IPS-15b (cell line): Measurements from ENCODE around the gene TULP3.

Experiments
- H3K27me3 ChIP-seq: one replicate; pipeline ENCODE4 v1.6.1; 2013; ENCODE audit warnings: low read length; ENCODE audit not compliant: control insufficient read depth, insufficient read depth
- H3K36me3 ChIP-seq: one replicate; pipeline ENCODE4 v1.6.1; 2013; ENCODE audit warnings: low read length; ENCODE audit not compliant: control insufficient read depth, insufficient read depth
- H3K4me1 ChIP-seq: one replicate; pipeline ENCODE4 v1.6.1; 2013; ENCODE audit warnings: mild to moderate bottlenecking, low read length; ENCODE audit not compliant: control insufficient read depth, insufficient read depth
- H3K4me3 ChIP-seq: one replicate; pipeline ENCODE4 v1.5.1; 2013; ENCODE audit warnings: low read depth, low read length
- H3K9ac ChIP-seq: one replicate; pipeline ENCODE4 v1.6.1; 2013; ENCODE audit warnings: low read depth, mild to moderate bottlenecking, low read length
- H3K9me3 ChIP-seq: one replicate; pipeline ENCODE4 v1.6.1; 2013; ENCODE audit warnings: mild to moderate bottlenecking, low read length; ENCODE audit not compliant: control insufficient read depth, insufficient read depth

The TULP3 gene

DNA sequence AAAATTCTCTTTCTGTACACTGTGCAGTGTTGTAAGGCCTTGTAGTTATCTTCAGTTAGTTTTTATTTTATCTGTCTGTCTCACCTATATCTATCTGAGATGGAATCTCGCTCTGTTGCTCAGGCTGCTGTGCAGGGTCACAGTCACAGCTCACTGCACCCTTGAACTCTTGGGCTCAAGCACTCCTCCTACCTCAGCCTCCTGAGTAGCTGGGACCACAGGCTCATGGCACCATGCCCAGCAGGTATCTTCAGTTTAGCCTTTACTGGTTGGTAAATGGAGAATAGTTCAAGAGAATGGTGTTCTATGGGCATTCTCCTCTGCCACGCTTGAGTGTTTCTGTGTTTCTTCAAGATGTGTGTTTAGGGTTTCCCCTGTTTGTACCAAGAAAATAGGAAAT is 13.6 kb downstream of the TULP3 start:
- Histone ChIP-seq H3K4me3 (no peak overlapping the region), H3K27me3 (no peaks in the 10 kb centered on the region), H3K9me3 (no peaks in the 10 kb centered on the region), H3K9ac (no peak overlapping the region), H3K36me3 (no peaks in the 10 kb centered on the region), H3K4me1 (peaks cover 2% of the 10 kb centered on the region)

GRCh38 chr12:2912216-2912575 is 21.5 kb downstream of the TULP3 start:
- Histone ChIP-seq H3K36me3 (no peaks in the 10 kb centered on the region), H3K9me3 (no peaks in the 10 kb centered on the region), H3K4me1 (peaks cover 12% of the 10 kb centered on the region), H3K27me3 (no peaks in the 10 kb centered on the region), H3K9ac (no peak overlapping the region), H3K4me3 (no peak overlapping the region)

GRCh38 chr12:2919249-2919648 is 28.6 kb downstream of the TULP3 start:
- Histone ChIP-seq H3K4me3 (no peak overlapping the region), H3K9me3 (no peaks in the 10 kb centered on the region), H3K27me3 (no peaks in the 10 kb centered on the region), H3K36me3 (no peaks in the 10 kb centered on the region), H3K9ac (no peak overlapping the region), H3K4me1 (peaks cover 6% of the 10 kb centered on the region)

DNA sequence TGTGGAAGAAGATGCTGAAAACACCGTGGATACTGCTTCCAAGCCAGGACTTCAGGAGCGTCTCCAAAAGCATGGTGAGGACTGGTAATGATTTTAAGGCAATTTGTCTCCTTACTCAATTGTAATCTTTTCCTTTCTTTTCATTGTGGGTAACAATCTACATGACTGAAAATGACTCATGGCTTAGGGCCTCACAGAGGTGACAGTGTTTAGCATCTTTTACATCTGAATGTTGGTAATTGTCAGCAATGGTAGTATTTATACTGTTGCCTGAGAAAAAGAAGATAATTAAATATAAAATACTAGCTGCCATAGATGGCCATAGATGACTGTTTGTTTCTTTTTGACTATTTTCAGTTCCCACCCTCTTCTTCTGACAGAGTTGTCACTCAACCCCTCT is 31.6 kb downstream of the TULP3 start:
- H3K36me3 ChIP-seq: peaks cover 4% of the 10 kb centered on the region
- H3K4me1 ChIP-seq: peaks cover 6% of the 10 kb centered on the region
- H3K4me3 ChIP-seq: no peak overlapping the region
- no peaks in the 10 kb centered on the region for H3K9me3 ChIP-seq
- no peaks in the 10 kb centered on the region for H3K27me3 ChIP-seq
- no peak overlapping the region for H3K9ac ChIP-seq

DNA sequence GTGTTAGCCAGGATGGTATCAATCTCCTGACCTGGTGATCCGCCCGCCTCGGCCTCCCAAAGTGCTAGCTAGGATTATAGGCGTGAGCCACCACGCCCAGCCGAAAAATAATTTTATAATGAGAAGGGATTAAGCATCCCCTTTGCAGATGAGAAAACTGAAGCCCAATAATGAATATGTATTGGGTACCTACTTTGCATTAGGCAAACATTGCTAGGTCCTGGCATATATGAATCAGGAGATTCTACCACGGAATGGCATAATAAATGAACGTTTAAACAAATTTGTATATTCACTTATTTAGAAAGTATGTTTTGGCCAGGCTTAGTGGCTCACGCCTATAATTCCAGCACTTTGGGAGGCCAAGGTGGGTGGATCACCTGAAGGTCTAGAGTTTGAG is 32.4 kb downstream of the TULP3 start:
- H3K9ac ChIP-seq: no peak overlapping the region
- no peak overlapping the region for H3K4me3 ChIP-seq
- H3K27me3 ChIP-seq: no peaks in the 10 kb centered on the region
- H3K4me1 ChIP-seq: peaks cover 6% of the 10 kb centered on the region
- peaks cover 4% of the 10 kb centered on the region for H3K36me3 ChIP-seq
- no peaks in the 10 kb centered on the region for H3K9me3 ChIP-seq

DNA sequence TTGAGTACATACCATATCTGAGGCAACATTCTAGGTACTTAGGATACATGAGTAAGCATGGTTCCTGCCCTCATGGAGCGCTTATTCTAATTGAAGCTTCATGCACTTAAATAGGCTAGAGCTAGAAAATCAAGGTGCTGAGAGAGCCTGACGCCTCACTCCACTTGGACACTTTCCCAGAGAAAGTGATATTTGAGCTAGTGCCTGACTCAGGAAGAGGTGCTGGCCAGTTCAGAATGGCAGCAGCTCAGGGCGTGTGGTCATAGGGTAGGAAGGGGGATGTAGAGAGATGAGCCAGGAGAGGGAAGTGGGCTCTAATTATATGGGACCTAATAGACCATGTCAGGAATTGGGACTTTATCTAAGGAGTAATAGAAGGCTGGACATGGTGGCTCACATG is 33.3 kb downstream of the TULP3 start:
- Histone ChIP-seq H3K27me3 (no peaks in the 10 kb centered on the region), H3K4me3 (no peak overlapping the region), H3K9ac (no peak overlapping the region)

DNA sequence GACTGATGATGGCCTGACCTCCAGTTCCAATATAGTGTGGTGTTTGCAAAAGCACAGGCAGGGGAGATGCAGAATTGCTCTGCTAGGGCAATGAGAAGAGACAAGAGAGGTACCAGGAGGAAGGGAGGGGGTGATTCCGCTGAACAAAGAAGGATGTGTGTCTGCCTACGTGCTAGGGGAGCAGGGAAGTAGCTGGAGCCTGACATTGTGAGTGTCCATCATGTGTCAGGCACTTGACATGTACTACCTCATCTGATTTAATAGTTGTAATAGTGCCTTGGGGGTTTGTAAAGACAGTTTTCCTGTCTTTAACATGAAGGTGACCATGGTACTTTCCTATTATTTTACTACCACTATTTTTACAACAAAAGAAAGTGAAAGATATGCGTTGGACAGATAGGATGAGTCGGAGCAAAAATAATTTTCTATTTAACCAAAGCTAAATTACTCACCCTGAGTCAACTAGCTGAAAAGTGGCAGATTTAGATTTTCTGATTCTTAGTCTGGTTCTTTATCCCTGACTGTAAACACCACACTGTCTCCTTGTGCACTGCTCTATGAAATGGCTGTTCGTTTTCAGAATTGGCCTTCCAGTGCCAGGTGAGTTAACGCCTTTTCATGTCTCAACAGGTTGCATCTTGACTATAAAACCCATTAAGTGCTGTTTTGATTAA is 34.8 kb downstream of the TULP3 start:
- Histone ChIP-seq H3K9me3 (no peaks in the 10 kb centered on the region), H3K27me3 (no peaks in the 10 kb centered on the region), H3K36me3 (peaks cover 4% of the 10 kb centered on the region), H3K9ac (no peak overlapping the region), H3K4me1 (peaks cover 6% of the 10 kb centered on the region), H3K4me3 (no peak overlapping the region)

More for the DNA sequence above, 33.3 kb downstream of the TULP3 start:
- peaks cover 4% of the 10 kb centered on the region for H3K36me3 ChIP-seq
- H3K9me3 ChIP-seq: no peaks in the 10 kb centered on the region
- H3K4me1 ChIP-seq: peaks cover 6% of the 10 kb centered on the region

GRCh38 chr12:2930865-2931264 is 40.2 kb downstream of the TULP3 start:
- no peak overlapping the region for H3K4me3 ChIP-seq
- H3K36me3 ChIP-seq: peaks cover 9% of the 10 kb centered on the region
- no peaks in the 10 kb centered on the region for H3K9me3 ChIP-seq
- no peaks in the 10 kb centered on the region for H3K27me3 ChIP-seq
- no peak overlapping the region for H3K9ac ChIP-seq
- H3K4me1 ChIP-seq: no peaks in the 10 kb centered on the region

GRCh38 chr12:2933586-2933985 is 42.9 kb downstream of the TULP3 start:
- Histone ChIP-seq H3K4me1 (no peaks in the 10 kb centered on the region), H3K9me3 (no peaks in the 10 kb centered on the region), H3K9ac (no peak overlapping the region), H3K27me3 (no peaks in the 10 kb centered on the region), H3K4me3 (no peak overlapping the region), H3K36me3 (peaks cover 10% of the 10 kb centered on the region)

DNA sequence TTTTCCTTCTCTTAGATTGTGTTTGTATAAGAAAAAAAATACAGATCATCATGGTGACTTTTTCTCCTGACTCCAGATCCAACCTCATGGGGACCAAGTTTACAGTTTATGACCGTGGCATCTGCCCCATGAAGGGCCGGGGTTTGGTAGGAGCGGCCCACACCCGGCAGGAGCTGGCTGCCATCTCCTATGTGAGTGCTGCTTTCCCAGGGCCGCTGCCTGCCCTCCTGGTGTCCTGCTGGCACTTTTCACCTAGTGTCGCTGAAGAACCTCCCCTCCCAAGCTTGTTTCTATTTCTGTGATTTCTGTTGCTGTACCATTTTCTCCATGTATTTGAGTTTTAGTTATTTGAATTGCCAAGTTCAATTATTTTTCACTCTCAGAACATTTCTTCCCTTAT is 43.7 kb downstream of the TULP3 start:
- H3K27me3 ChIP-seq: no peaks in the 10 kb centered on the region

DNA sequence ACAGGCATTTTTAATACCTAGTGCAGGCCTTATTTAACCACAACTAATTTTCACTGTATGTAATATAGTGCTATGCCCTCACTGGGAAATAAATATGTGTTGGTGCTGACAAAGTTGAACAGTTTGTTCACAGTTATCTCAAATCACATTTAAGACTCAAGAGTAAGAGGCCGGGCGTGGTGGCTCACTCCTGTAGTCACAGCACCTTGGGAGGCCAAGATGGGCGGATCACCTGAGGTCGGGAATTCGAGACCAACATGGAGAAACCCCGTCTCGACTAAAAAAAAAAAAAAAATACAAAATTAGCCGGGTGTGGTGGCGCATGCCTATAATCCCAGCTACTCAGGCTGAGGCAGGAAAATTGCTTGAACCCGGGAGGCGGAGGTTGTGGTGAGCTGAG is 45.6 kb downstream of the TULP3 start:
- Histone ChIP-seq H3K4me3 (no peak overlapping the region), H3K4me1 (no peaks in the 10 kb centered on the region), H3K27me3 (no peaks in the 10 kb centered on the region), H3K9ac (no peak overlapping the region), H3K9me3 (no peaks in the 10 kb centered on the region), H3K36me3 (peaks cover 17% of the 10 kb centered on the region)

More for the DNA sequence above, 43.7 kb downstream of the TULP3 start:
- H3K9me3 ChIP-seq: no peaks in the 10 kb centered on the region
- H3K9ac ChIP-seq: no peak overlapping the region
- peaks cover 13% of the 10 kb centered on the region for H3K36me3 ChIP-seq
- no peak overlapping the region for H3K4me3 ChIP-seq
- H3K4me1 ChIP-seq: no peaks in the 10 kb centered on the region

DNA sequence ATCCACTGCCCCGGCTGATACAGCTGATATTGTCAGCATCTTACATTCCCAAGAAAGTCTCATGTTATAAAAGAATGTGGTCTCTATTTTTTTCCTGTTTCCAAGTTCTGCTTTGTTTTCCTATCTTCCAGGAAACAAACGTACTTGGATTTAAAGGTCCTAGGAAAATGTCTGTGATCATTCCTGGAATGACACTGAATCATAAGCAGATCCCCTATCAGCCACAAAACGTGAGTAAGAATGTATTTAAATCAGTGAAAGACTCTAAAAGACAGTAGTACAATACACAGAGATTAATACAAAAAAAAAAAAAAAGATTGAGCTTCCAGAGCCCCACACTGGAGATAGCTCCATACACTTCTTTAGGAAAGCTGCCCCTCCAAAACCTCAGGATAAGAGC is 46.8 kb downstream of the TULP3 start:
- no peak overlapping the region for H3K4me3 ChIP-seq
- no peaks in the 10 kb centered on the region for H3K27me3 ChIP-seq
- H3K9me3 ChIP-seq: no peaks in the 10 kb centered on the region
- no peak overlapping the region for H3K9ac ChIP-seq
- H3K4me1 ChIP-seq: no peaks in the 10 kb centered on the region
- peaks cover 17% of the 10 kb centered on the region for H3K36me3 ChIP-seq
